A172 (cell line): Measurements from ENCODE around the gene KLHL42. TPM values are rescaled to one million over a fixed set of nuclear protein-coding genes. Genes with fewer than 3 reads are reported as not detected.
A peak's percentile ranks its signal among the peaks of the same experiment; 100 is the strongest.

Experiments
- DNase-seq: peaks from one replicate; pipeline ENCODE4 v3.0.0-alpha.2; 2015; ENCODE audit warnings: low spot score
- total RNA-seq: library from RNA; depleted of rRNA; stranded (reverse); fragments of >200 nt; shearing (Covaris generic); gene quantifications from 2 replicates; pipeline ENCODE4 v1.2.3, GENCODE V29; 2014

Gene KLHL42
- total RNA-seq, 1 experiment from 2014 or later = 19.0 TPM

- no peak for DNase-seq
Observed at GRCh38 chr12:27780612-27781408, 777 bp downstream of the KLHL42 start.

- DNase-seq = no peak
Observed at GRCh38 chr12:27781680-27782079, 1.6 kb downstream of the KLHL42 start.

- DNase-seq = no peak
Observed at GRCh38 chr12:27782481-27782880, 2.4 kb downstream of the KLHL42 start.

GRCh38 chr12:27785882-27786570 lies 6.0 kb downstream of the KLHL42 start:
- no peak for DNase-seq

GRCh38 chr12:27787559-27787958 lies 7.5 kb downstream of the KLHL42 start:
- no peak for DNase-seq

- no peak for DNase-seq
Observed at GRCh38 chr12:27790179-27790578, 10.1 kb downstream of the KLHL42 start.

GRCh38 chr12:27794818-27795584 lies 15.0 kb downstream of the KLHL42 start:
- DNase-seq = no peak

- no peak for DNase-seq
Observed at GRCh38 chr12:27796128-27796527, 16.1 kb downstream of the KLHL42 start.

- no peak for DNase-seq
Observed at GRCh38 chr12:27797301-27798025, 17.4 kb downstream of the KLHL42 start.

GRCh38 chr12:27800819-27801218 lies 20.8 kb downstream of the KLHL42 start:
- no peak for DNase-seq

- no peak for DNase-seq
Observed at GRCh38 chr12:27801630-27802029, 21.6 kb downstream of the KLHL42 start.

GRCh38 chr12:27802511-27802910 lies 22.5 kb downstream of the KLHL42 start:
- DNase-seq = no peak

GRCh38 chr12:27802936-27803335 lies 22.9 kb downstream of the KLHL42 start:
- DNase-seq = no peak

- no peak for DNase-seq
Observed at GRCh38 chr12:27805238-27805637, 25.2 kb downstream of the KLHL42 start.

GRCh38 chr12:27806259-27806658 lies 26.2 kb downstream of the KLHL42 start:
- no peak for DNase-seq

- DNase-seq = no peak
Observed at GRCh38 chr12:27807063-27807703, 27.1 kb downstream of the KLHL42 start.

GRCh38 chr12:27808841-27809240 lies 28.8 kb downstream of the KLHL42 start:
- no peak for DNase-seq

GRCh38 chr12:27810756-27811155 lies 30.7 kb downstream of the KLHL42 start:
- DNase-seq = no peak

GRCh38 chr12:27812502-27812901 lies 32.5 kb downstream of the KLHL42 start:
- no peak for DNase-seq

- DNase-seq = peak; percentile 9
Observed at GRCh38 chr12:27814411-27814810, 34.4 kb downstream of the KLHL42 start.

- DNase-seq = no peak
Observed at GRCh38 chr12:27814851-27815591, 35.0 kb downstream of the KLHL42 start.
